ENCODE results near the gene NDOR1. TPM values are rescaled to one million over a fixed set of nuclear protein-coding genes. Genes with fewer than 3 reads are reported as not detected.
A peak's percentile ranks its signal among the peaks of the same experiment; 100 is the strongest.
"Not testable (repeated sequence)": the region's sequence is repeated elsewhere in the genome, so short reads cannot be mapped to it uniquely, and the experiment has no call there.

NDOR1 gene
- polyA plus RNA-seq, 4 donors, result 9.2 to 15.3 (median 12.1) TPM

- Histone ChIP-seq H3K4me1 (ENCODE audit: control insufficient read depth in 3 of 3, insufficient read depth in 2 of 3, low read depth in 1 of 3, low read length in 2 of 3) (peaks cover 0 to 56% (median 7%) of the 10 kb centered on the region in 3 donors), H3K9me3 (ENCODE audit: control insufficient read depth in 2 of 2, insufficient read depth in 1 of 2, low read depth in 1 of 2, low read length in 1 of 2) (no peaks in the 10 kb centered on the region), H3K4me3 (ENCODE audit: low read depth in 1 of 3, low read length in 3 of 3) (no peak overlapping the region), H3K36me3 (ENCODE audit: control insufficient read depth in 3 of 3, insufficient read depth in 2 of 3, low read depth in 1 of 3, low read length in 3 of 3) (peaks cover 3 to 51% (median 6%) of the 10 kb centered on the region in 3 donors), H3K27me3 (ENCODE audit: control insufficient read depth in 3 of 3, insufficient read depth in 3 of 3, low read length in 3 of 3) (no peaks in the 10 kb centered on the region), H3K27ac (ENCODE audit: low read depth in 1 of 3, low read length in 2 of 3) (peak overlapping the region; percentile 27 to 76 (median 64))
- 19 to 61% (median 43%) methylated on average over 13 of the region's 13 CpGs for WGBS, 3 donors
- FAIRE-seq (no peak), DNase-seq (peak; percentile 70 to 76)
Observed at GRCh38 chr9:137237759-137238726, 32.5 kb downstream of the NDOR1 start.

DNA sequence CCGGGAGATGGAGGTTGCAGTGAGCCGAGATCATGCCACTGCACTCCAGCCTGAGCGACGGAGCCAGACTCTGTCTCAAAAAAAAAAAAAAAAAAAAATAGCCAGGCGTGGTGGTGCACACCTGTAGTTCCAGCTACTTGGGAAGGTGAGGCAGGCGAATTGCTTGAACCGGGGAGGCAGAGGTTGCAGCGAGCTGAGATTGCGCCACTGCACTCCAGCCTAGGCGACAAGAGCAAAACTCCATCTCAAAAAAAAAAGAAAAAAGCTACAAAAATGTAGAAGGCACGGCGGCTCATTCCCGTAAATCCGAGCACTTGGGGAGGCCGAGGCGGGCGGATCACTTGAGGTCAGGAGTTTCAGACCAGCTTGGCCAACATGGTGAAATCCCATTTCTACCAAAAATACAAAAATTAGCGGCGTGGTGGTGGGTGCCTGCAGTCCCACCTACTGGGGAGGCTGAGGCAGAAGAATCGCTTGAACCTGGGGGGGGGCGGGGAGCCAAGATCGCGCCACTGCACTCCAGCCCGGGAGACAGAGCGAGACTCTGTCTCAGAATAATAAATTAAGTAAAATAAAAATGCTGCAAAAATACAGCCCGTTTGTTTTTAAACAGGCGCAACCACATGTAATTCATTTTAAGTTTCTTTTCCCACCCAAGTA is 34.2 kb downstream of the NDOR1 start:
- not testable (repeated sequence) for H3K9me3 ChIP-seq (ENCODE audit: control insufficient read depth in 2 of 2, insufficient read depth in 1 of 2, low read depth in 1 of 2, low read length in 1 of 2)
- peak overlapping the region; percentile 96 to 98 (median 98) for H3K27ac ChIP-seq (ENCODE audit: low read depth in 1 of 3, low read length in 2 of 3)

DNA sequence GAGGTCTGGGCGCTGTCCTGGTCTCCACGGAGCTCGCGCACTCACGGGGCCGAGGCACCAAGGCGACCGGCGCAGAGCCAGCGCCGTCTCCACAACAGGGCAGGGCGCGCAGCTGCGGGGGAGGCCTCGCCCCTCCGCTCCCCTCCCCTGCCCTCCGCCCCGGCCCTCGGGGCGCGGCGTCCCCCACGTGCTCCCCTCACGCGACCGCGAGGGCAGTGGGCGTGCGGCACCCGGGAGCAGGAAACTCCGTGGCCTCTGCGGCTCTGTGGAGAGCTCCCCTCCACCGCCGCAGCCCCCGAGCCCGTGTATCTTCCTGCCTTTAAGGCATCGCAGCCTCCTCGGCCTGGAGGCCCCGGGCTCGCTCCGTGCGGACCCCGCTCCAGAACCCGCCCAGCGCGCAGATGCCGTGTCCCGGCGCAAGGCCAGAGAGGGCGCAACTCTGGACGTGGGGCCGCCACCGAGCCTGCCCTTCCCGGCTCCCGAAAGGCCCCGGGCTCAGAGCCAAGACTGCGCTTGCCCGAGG is 34.9 kb downstream of the NDOR1 start:
- peak overlapping the region; percentile 96 to 98 (median 98) for H3K27ac ChIP-seq (ENCODE audit: low read depth in 1 of 3, low read length in 2 of 3)
- H3K4me1 ChIP-seq (ENCODE audit: control insufficient read depth in 3 of 3, insufficient read depth in 2 of 3, low read depth in 1 of 3, low read length in 2 of 3), result peaks cover 0 to 65% (median 7%) of the 10 kb centered on the region in 3 donors
- 0% methylated on average over 42 to 58 of the region's 58 CpGs for WGBS, 3 donors
- H3K27me3 ChIP-seq (ENCODE audit: control insufficient read depth in 3 of 3, insufficient read depth in 3 of 3, low read length in 3 of 3), result no peaks in the 10 kb centered on the region
- FAIRE-seq (no peak), DNase-seq (peak; percentile 75 to 93)
- H3K36me3 ChIP-seq (ENCODE audit: control insufficient read depth in 3 of 3, insufficient read depth in 2 of 3, low read depth in 1 of 3, low read length in 3 of 3), result peaks cover 4 to 43% (median 9%) of the 10 kb centered on the region in 3 donors
- no peaks in the 10 kb centered on the region for H3K9me3 ChIP-seq (ENCODE audit: control insufficient read depth in 2 of 2, insufficient read depth in 1 of 2, low read depth in 1 of 2, low read length in 1 of 2)
- peak overlapping the region; percentile 62 to 71 (median 65) for H3K4me3 ChIP-seq (ENCODE audit: low read depth in 1 of 3, low read length in 3 of 3)

More for the DNA sequence above, 34.2 kb downstream of the NDOR1 start:
- not testable (repeated sequence) for FAIRE-seq; DNase-seq; H3K27me3 ChIP-seq (ENCODE audit: control insufficient read depth in 3 of 3, insufficient read depth in 3 of 3, low read length in 3 of 3)
- Histone ChIP-seq H3K4me1 (ENCODE audit: control insufficient read depth in 3 of 3, insufficient read depth in 2 of 3, low read depth in 1 of 3, low read length in 2 of 3) (peaks cover 0 to 67% (median 7%) of the 10 kb centered on the region in 3 donors), H3K36me3 (ENCODE audit: control insufficient read depth in 3 of 3, insufficient read depth in 2 of 3, low read depth in 1 of 3, low read length in 3 of 3) (peaks cover 4 to 50% (median 9%) of the 10 kb centered on the region in 3 donors), H3K4me3 (ENCODE audit: low read depth in 1 of 3, low read length in 3 of 3) (peak overlapping the region; percentile 62 to 71 (median 65))
- WGBS, 3 donors, result 34 to 46% (median 40%) methylated on average over 23 to 27 of the region's 27 CpGs

GRCh38 chr9:137240841-137241489 is 35.5 kb downstream of the NDOR1 start, which contains the start of gene TUBB4B:
Gene TUBB4B (plus strand): TSS chr9:137241287. CDS start chr9:137241361, 74 bp downstream.
- H3K4me1 ChIP-seq (ENCODE audit: control insufficient read depth in 3 of 3, insufficient read depth in 2 of 3, low read depth in 1 of 3, low read length in 2 of 3), result peaks cover 0 to 61% (median 7%) of the 10 kb centered on the region in 3 donors
- H3K4me3 ChIP-seq (ENCODE audit: low read depth in 1 of 3, low read length in 3 of 3), result peak within 1 kb of the TSS; percentile 88 to 96 (median 91)
- DNase-seq (peak; percentile 99 to 100), FAIRE-seq (peak; percentile 39)
- no peaks in the 10 kb centered on the region for H3K9me3 ChIP-seq (ENCODE audit: control insufficient read depth in 2 of 2, insufficient read depth in 1 of 2, low read depth in 1 of 2, low read length in 1 of 2)
- peak within 1 kb of the TSS; percentile 96 to 98 (median 98) for H3K27ac ChIP-seq (ENCODE audit: low read depth in 1 of 3, low read length in 2 of 3)
- no peaks in the 10 kb centered on the region for H3K27me3 ChIP-seq (ENCODE audit: control insufficient read depth in 3 of 3, insufficient read depth in 3 of 3, low read length in 3 of 3)
- peaks cover 4 to 39% (median 9%) of the 10 kb centered on the region in 3 donors for H3K36me3 ChIP-seq (ENCODE audit: control insufficient read depth in 3 of 3, insufficient read depth in 2 of 3, low read depth in 1 of 3, low read length in 3 of 3)
- 0 to 1% (median 0%) methylated on average over 55 to 67 of the region's 67 CpGs for WGBS, 3 donors

DNA sequence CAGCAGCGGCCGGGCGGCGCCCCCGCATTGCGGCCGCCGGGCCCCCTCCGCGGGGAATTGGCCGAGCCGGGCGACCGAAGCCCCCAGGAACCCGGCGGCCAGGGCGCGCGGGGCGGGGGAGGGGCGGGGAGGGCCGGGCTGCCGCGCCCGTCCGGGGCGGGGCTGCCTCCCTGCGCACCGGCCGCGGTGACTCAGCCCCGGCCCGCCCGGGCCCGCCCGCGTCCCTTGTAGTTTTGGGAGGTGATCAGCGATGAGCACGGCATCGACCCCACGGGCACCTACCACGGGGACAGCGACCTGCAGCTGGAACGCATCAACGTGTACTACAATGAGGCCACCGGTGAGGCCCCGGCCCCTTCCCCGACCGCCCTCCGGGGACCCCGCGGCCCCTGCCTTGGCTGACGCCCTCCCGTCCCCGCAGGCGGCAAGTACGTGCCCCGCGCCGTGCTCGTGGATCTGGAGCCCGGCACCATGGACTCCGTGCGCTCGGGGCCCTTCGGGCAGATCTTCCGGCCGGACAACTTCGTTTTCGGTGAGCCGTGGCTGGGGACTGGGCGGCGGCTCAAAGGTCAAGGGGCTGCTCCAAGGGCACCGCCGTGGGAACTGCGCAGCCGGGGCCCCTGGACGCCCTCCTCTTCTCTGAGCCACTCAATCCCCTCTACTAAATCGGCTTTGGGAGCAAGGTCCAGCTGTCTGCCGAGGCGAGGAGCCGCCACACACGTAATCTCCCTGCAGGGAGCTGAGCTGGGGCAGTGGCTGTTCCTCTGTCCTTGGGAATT is 36.2 kb downstream of the NDOR1 start:
- Histone ChIP-seq H3K27me3 (ENCODE audit: control insufficient read depth in 3 of 3, insufficient read depth in 3 of 3, low read length in 3 of 3) (no peaks in the 10 kb centered on the region), H3K4me1 (ENCODE audit: control insufficient read depth in 3 of 3, insufficient read depth in 2 of 3, low read depth in 1 of 3, low read length in 2 of 3) (peaks cover 0 to 58% (median 6%) of the 10 kb centered on the region in 3 donors), H3K27ac (ENCODE audit: low read depth in 1 of 3, low read length in 2 of 3) (peak overlapping the region; percentile 89 to 96 (median 92)), H3K4me3 (ENCODE audit: low read depth in 1 of 3, low read length in 3 of 3) (peak overlapping the region; percentile 88 to 96 (median 91)), H3K9me3 (ENCODE audit: control insufficient read depth in 2 of 2, insufficient read depth in 1 of 2, low read depth in 1 of 2, low read length in 1 of 2) (no peaks in the 10 kb centered on the region), H3K36me3 (ENCODE audit: control insufficient read depth in 3 of 3, insufficient read depth in 2 of 3, low read depth in 1 of 3, low read length in 3 of 3) (peaks cover 4 to 39% (median 9%) of the 10 kb centered on the region in 3 donors)
- no peak for FAIRE-seq
- WGBS, 3 donors, result 0 to 2% (median 1%) methylated on average over 41 to 83 of the region's 83 CpGs
- peak; percentile 75 to 76 for DNase-seq

GRCh38 chr9:137242269-137243203 is 37.0 kb downstream of the NDOR1 start:
- H3K4me3 ChIP-seq (ENCODE audit: low read depth in 1 of 3, low read length in 3 of 3), result peak overlapping the region; percentile 88 to 96 (median 91)
- H3K4me1 ChIP-seq (ENCODE audit: control insufficient read depth in 3 of 3, insufficient read depth in 2 of 3, low read depth in 1 of 3, low read length in 2 of 3), result peaks cover 0 to 49% (median 4%) of the 10 kb centered on the region in 3 donors
- peak overlapping the region; percentile 82 to 96 (median 89) for H3K27ac ChIP-seq (ENCODE audit: low read depth in 1 of 3, low read length in 2 of 3)
- no peaks in the 10 kb centered on the region for H3K9me3 ChIP-seq (ENCODE audit: control insufficient read depth in 2 of 2, insufficient read depth in 1 of 2, low read depth in 1 of 2, low read length in 1 of 2)
- H3K27me3 ChIP-seq (ENCODE audit: control insufficient read depth in 3 of 3, insufficient read depth in 3 of 3, low read length in 3 of 3), result no peaks in the 10 kb centered on the region
- FAIRE-seq, result no peak
- WGBS, 3 donors, result 16 to 60% (median 35%) methylated on average over 36 of the region's 36 CpGs
- peaks cover 4 to 39% (median 9%) of the 10 kb centered on the region in 3 donors for H3K36me3 ChIP-seq (ENCODE audit: control insufficient read depth in 3 of 3, insufficient read depth in 2 of 3, low read depth in 1 of 3, low read length in 3 of 3)
- DNase-seq, result no peak

- H3K9me3 ChIP-seq (ENCODE audit: control insufficient read depth in 2 of 2, insufficient read depth in 1 of 2, low read depth in 1 of 2, low read length in 1 of 2); FAIRE-seq; H3K27me3 ChIP-seq (ENCODE audit: control insufficient read depth in 3 of 3, insufficient read depth in 3 of 3, low read length in 3 of 3); DNase-seq; H3K27ac ChIP-seq (ENCODE audit: low read depth in 1 of 3, low read length in 2 of 3): not testable (repeated sequence)
- H3K4me3 ChIP-seq (ENCODE audit: low read depth in 1 of 3, low read length in 3 of 3), result peak overlapping the region in 2 of 3 donors; percentile 91 to 96
- peaks cover 4 to 36% (median 9%) of the 10 kb centered on the region in 3 donors for H3K36me3 ChIP-seq (ENCODE audit: control insufficient read depth in 3 of 3, insufficient read depth in 2 of 3, low read depth in 1 of 3, low read length in 3 of 3)
- H3K4me1 ChIP-seq (ENCODE audit: control insufficient read depth in 3 of 3, insufficient read depth in 2 of 3, low read depth in 1 of 3, low read length in 2 of 3), result peaks cover 0 to 42% (median 4%) of the 10 kb centered on the region in 3 donors
- 51 to 83% (median 67%) methylated on average over 15 to 18 of the region's 18 CpGs for WGBS, 3 donors
Observed at GRCh38 chr9:137243266-137243625, 37.7 kb downstream of the NDOR1 start.
